Gastroesophageal sphincter (tissue), 3 donors: ENCODE measurements around the gene REPIN1.

Experiments used
- POLR2A ChIP-seq, 2 donors: fragments of 450-650 bp; IDR thresholded peaks; one replicate each; pipeline ENCODE4 v1.6.1; 2017; ENCODE audit warnings: antibody characterized with exemption in 2 of 2, mild to moderate bottlenecking in 2 of 2, moderate library complexity in 1 of 2
- TF ChIP-seq, protein P1 (sequence below), 4 experiments: fragments of 200-600 bp in 2 of 4; fragments of 450-650 bp in 2 of 4; sonication (generic) in 1 of 4; IDR thresholded peaks; one replicate each; pipeline ENCODE4 v1.5.1; 2017 to 2019; ENCODE audit warnings: antibody characterized with exemption in 4 of 4, mild to moderate bottlenecking in 2 of 4, moderate library complexity in 2 of 4

DNA sequence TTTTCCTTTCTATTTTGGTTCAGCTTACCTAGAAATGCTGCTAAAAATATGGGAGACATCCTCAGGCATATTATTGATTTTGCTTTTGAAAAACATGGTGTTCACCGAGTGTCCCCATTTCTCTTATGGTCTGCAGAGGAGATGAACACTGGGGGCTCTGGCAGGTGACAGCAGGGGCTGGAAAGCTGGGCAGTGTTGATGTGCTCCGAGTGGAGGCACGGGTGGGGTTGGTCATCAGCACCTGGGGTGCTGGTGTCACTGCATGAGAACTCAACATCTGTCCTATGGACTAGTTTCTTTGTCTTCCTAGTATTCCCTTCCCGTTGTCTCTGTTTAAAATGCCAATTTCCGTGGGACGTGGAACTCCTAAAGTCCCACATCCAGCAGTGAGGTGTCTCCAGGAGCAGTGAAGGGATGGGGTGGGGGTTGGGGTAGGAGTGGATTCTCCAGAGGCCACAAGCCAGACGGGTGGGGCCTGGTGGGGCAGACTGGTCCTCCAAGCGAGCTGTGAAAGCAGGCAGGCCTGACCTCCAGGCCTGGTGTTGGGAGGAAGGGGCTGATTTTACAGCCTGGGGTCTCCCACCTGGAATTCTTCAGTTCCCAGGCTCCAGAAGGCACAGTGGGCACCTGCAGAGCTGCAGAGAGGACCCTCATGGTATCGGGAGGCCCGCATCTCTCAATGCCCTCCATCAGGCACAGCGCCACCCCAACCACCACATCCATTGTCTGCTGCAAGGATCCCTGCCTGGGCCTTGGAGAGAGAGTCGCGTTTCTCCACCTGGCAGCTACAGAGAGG, 35.0 kb downstream of the REPIN1 start:
- TF ChIP-seq, protein P1, sequence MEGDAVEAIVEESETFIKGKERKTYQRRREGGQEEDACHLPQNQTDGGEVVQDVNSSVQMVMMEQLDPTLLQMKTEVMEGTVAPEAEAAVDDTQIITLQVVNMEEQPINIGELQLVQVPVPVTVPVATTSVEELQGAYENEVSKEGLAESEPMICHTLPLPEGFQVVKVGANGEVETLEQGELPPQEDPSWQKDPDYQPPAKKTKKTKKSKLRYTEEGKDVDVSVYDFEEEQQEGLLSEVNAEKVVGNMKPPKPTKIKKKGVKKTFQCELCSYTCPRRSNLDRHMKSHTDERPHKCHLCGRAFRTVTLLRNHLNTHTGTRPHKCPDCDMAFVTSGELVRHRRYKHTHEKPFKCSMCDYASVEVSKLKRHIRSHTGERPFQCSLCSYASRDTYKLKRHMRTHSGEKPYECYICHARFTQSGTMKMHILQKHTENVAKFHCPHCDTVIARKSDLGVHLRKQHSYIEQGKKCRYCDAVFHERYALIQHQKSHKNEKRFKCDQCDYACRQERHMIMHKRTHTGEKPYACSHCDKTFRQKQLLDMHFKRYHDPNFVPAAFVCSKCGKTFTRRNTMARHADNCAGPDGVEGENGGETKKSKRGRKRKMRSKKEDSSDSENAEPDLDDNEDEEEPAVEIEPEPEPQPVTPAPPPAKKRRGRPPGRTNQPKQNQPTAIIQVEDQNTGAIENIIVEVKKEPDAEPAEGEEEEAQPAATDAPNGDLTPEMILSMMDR (IDR thresholded peaks at IDR 0.05): no peak
- no peak for TF ChIP-seq POLR2A (IDR thresholded peaks at IDR 0.05)
